GM19099 (cell line): Measurements from ENCODE around the gene TXK.

ENCODE experiments used
- POLR2A ChIP-seq: IDR thresholded peaks from 3 replicates; pipeline ENCODE4 v1.6.1; 2011; ENCODE audit warnings: low read depth; ENCODE audit not compliant: insufficient read length; ENCODE audit errors: extremely low read depth

Gene TXK

GRCh38 chr4:48134081-48134480, at the start of gene TXK:
TSS of gene TXK (minus strand) at chr4:48134250. CDS start at chr4:48134170, 80 bp downstream.
- no peak for TF ChIP-seq POLR2A

GRCh38 chr4:48180234-48180633, 46.2 kb upstream of the TXK start:
- no peak for TF ChIP-seq POLR2A

- no peak for TF ChIP-seq POLR2A
Measured at GRCh38 chr4:48178931-48179330, 44.9 kb upstream of the TXK start.

- no peak for TF ChIP-seq POLR2A
Measured at GRCh38 chr4:48175806-48176205, 41.8 kb upstream of the TXK start.

- TF ChIP-seq POLR2A: no peak
Measured at GRCh38 chr4:48175328-48175727, 41.3 kb upstream of the TXK start.

- TF ChIP-seq POLR2A: no peak
Measured at GRCh38 chr4:48173056-48173991, 39.3 kb upstream of the TXK start.

- no peak for TF ChIP-seq POLR2A
Measured at GRCh38 chr4:48172651-48173050, 38.6 kb upstream of the TXK start.

GRCh38 chr4:48169636-48170035, 35.6 kb upstream of the TXK start:
- TF ChIP-seq POLR2A: no peak

GRCh38 chr4:48167538-48168263, 33.7 kb upstream of the TXK start:
- TF ChIP-seq POLR2A: no peak

- no peak for TF ChIP-seq POLR2A
Measured at GRCh38 chr4:48163746-48164145, 29.7 kb upstream of the TXK start.

- no peak for TF ChIP-seq POLR2A
Measured at GRCh38 chr4:48162162-48162561, 28.1 kb upstream of the TXK start.

- TF ChIP-seq POLR2A: no peak
Measured at GRCh38 chr4:48157271-48157670, 23.2 kb upstream of the TXK start.

GRCh38 chr4:48156423-48156822, 22.4 kb upstream of the TXK start:
- no peak for TF ChIP-seq POLR2A

- TF ChIP-seq POLR2A: no peak
Measured at GRCh38 chr4:48153791-48154550, 19.9 kb upstream of the TXK start.

- TF ChIP-seq POLR2A: no peak
Measured at GRCh38 chr4:48152259-48152658, 18.2 kb upstream of the TXK start.
